Caco-2 (cell line): Measurements from ENCODE around the gene ST6GALNAC3. TPM values are rescaled to one million over a fixed set of nuclear protein-coding genes. Genes with fewer than 3 reads are reported as not detected.

ENCODE experiments used
- BruUV-seq: library from RNA; stranded (reverse); fragments of 400-500 nt; replicated peaks from 2 replicates; lab custom pipeline; 2021; lab: Mats Ljungman, UMichigan
- CTCF ChIA-PET: fragments of 300-600 bp; sonication (Branson Sonifier 250); formaldehyde crosslinking; loops from one replicate; lab custom pipeline; 2022; ENCODE audit warnings: antibody characterized with exemption; lab: Charles Lee
- POLR2A ChIA-PET: fragments of 300-600 bp; sonication (Branson Sonifier 250); formaldehyde crosslinking; loops from one replicate; lab custom pipeline; 2022; ENCODE audit warnings: antibody characterized with exemption; lab: Charles Lee
- DNase-seq, 2 experiments: peaks; one replicate each; pipeline versions ENCODE4 v3.0.0 to v3.0.0-alpha.2; 2020 to 2022
- H3K27me3 ChIP-seq: replicated peaks from 2 replicates; pipeline ENCODE4 v1.6.0; 2011; ENCODE audit warnings: low read length; ENCODE audit not compliant: control insufficient read depth, insufficient read depth
- H3K36me3 ChIP-seq: 2 replicates; pipeline ENCODE4 v1.5.1; 2011; ENCODE audit warnings: low read length; ENCODE audit not compliant: control insufficient read depth, insufficient read depth
- H3K4me1 ChIP-seq: fragments of 250-450 bp; sonication (Bioruptor Pico); 2 replicates; pipeline ENCODE4 v1.5.1; 2020; ENCODE audit warnings: mild to moderate bottlenecking
- H3K4me3 ChIP-seq: 2 replicates; pipeline ENCODE4 v1.5.1; 2011; ENCODE audit warnings: low read depth, mild to moderate bottlenecking, control low read depth, low read length
- H3K9me3 ChIP-seq: fragments of 250-450 bp; sonication (Bioruptor Pico); 2 replicates; pipeline ENCODE4 v1.5.1; 2020; ENCODE audit warnings: mild to moderate bottlenecking, moderate library complexity
- H3K27ac Mint-ChIP-seq: one replicate; pipeline ENCODE4 v1.8.0; 2022; ENCODE audit warnings: mixed read lengths; ENCODE audit not compliant: unreplicated experiment
- H3K27me3 Mint-ChIP-seq: one replicate; pipeline ENCODE4 v1.8.0; 2022; ENCODE audit warnings: mixed read lengths; ENCODE audit not compliant: insufficient read depth, unreplicated experiment
- H3K36me3 Mint-ChIP-seq: one replicate; pipeline ENCODE4 v1.8.0; 2022; ENCODE audit warnings: mild to moderate bottlenecking, mixed read lengths; ENCODE audit not compliant: insufficient read depth, unreplicated experiment
- H3K4me1 Mint-ChIP-seq: one replicate; pipeline ENCODE4 v1.8.0; 2022; ENCODE audit warnings: low read depth, mixed read lengths; ENCODE audit not compliant: unreplicated experiment
- H3K4me3 Mint-ChIP-seq: one replicate; pipeline ENCODE4 v1.8.0; 2022; ENCODE audit warnings: mild to moderate bottlenecking, moderate library complexity, mixed read lengths; ENCODE audit not compliant: unreplicated experiment
- H3K9me3 Mint-ChIP-seq: one replicate; pipeline ENCODE4 v1.8.0; 2022; ENCODE audit warnings: mixed read lengths; ENCODE audit not compliant: unreplicated experiment
- intact Hi-C: fragments of 100-400 bp; cut with micrococcal nuclease; formaldehyde crosslinking; loops from one replicate; pipeline ENCODE4 v1.10.0; 2022; ENCODE audit not compliant: unreplicated experiment
- total RNA-seq: library from RNA; stranded (reverse); gene quantifications from 2 replicates; pipeline ENCODE4 v1.2.3, GENCODE V29; 2022
- TF ChIP-seq, protein P1 (sequence below), 2 experiments: fragments of 200-600 bp in 1 of 2; IDR thresholded peaks; 1 replicate in 1 of 2; 2 replicates in 1 of 2; pipeline versions ENCODE4 v1.5.1 to v1.8.0; 2011 to 2022; ENCODE audit warnings: antibody characterized with exemption in 1 of 2, control low read depth in 1 of 2, inconsistent platforms in 1 of 2, low read depth in 1 of 2, low read length in 1 of 2, mild to moderate bottlenecking in 1 of 2, moderate library complexity in 1 of 2; ENCODE audit not compliant: insufficient read depth in 1 of 2, severe bottlenecking in 1 of 2, unreplicated experiment in 1 of 2

The ST6GALNAC3 gene
- total RNA-seq, 1 experiment from 2014 or later = 16.0 TPM

GRCh38 chr1:76229279-76230005 is 154.9 kb downstream of the ST6GALNAC3 start:
- no peaks in the 10 kb centered on the region for H3K4me1 Mint-ChIP-seq
- DNase-seq = no peak
- ChIA-PET POLR2A (no interaction called here), CTCF (no interaction called here)
- intact Hi-C loops = no loop called here
- H3K27ac Mint-ChIP-seq = no peak overlapping the region
- H3K27me3 ChIP-seq = no peaks in the 10 kb centered on the region
- no peak overlapping the region for H3K4me3 ChIP-seq
- no peaks in the 10 kb centered on the region for H3K36me3 ChIP-seq
- H3K9me3 ChIP-seq = no peaks in the 10 kb centered on the region
- no peaks in the 10 kb centered on the region for H3K27me3 Mint-ChIP-seq
- no peaks in the 10 kb centered on the region for H3K9me3 Mint-ChIP-seq
- BruUV-seq = no TSS peak
- H3K4me3 Mint-ChIP-seq = no peak overlapping the region
- TF ChIP-seq, protein P1, sequence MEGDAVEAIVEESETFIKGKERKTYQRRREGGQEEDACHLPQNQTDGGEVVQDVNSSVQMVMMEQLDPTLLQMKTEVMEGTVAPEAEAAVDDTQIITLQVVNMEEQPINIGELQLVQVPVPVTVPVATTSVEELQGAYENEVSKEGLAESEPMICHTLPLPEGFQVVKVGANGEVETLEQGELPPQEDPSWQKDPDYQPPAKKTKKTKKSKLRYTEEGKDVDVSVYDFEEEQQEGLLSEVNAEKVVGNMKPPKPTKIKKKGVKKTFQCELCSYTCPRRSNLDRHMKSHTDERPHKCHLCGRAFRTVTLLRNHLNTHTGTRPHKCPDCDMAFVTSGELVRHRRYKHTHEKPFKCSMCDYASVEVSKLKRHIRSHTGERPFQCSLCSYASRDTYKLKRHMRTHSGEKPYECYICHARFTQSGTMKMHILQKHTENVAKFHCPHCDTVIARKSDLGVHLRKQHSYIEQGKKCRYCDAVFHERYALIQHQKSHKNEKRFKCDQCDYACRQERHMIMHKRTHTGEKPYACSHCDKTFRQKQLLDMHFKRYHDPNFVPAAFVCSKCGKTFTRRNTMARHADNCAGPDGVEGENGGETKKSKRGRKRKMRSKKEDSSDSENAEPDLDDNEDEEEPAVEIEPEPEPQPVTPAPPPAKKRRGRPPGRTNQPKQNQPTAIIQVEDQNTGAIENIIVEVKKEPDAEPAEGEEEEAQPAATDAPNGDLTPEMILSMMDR (IDR thresholded peaks at IDR 0.05; ENCODE audit: insufficient read depth in 1 of 2, low read depth in 1 of 2, low read length in 1 of 2, severe bottlenecking in 1 of 2, unreplicated experiment in 1 of 2) = no peak
- H3K36me3 Mint-ChIP-seq = no peaks in the 10 kb centered on the region
- no peaks in the 10 kb centered on the region for H3K4me1 ChIP-seq

DNA sequence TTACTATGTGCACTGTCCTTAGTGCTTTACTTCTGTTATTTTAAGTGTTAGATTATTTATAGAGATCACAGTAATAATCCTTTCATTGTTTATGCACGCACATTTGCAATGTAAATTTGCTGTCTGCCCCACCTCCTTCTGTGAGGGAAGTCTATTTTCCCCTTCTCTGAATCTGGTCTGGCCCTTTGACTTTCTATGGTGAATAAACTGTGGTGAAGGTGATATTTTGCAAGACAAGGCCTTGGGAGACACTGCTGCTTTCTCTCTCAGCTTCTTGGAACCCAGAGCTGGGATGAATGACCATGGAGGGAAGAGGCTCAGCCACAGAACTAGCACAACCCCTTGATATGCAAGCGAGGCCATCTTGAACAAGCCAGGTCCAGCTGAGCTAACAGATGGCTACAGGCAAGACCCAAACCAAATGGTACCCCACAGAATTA is 156.3 kb downstream of the ST6GALNAC3 start:
- Mint-ChIP-seq H3K4me1 (no peaks in the 10 kb centered on the region), H3K36me3 (no peaks in the 10 kb centered on the region), H3K4me3 (no peak overlapping the region), H3K9me3 (no peaks in the 10 kb centered on the region), H3K27me3 (no peaks in the 10 kb centered on the region), H3K27ac (no peak overlapping the region)
- no TSS peak for BruUV-seq
- POLR2A ChIA-PET = no interaction called here
- H3K4me1 ChIP-seq = no peaks in the 10 kb centered on the region
- no peaks in the 10 kb centered on the region for H3K27me3 ChIP-seq
- intact Hi-C loops = no loop called here
- no peaks in the 10 kb centered on the region for H3K9me3 ChIP-seq
- TF ChIP-seq, protein P1 (IDR thresholded peaks at IDR 0.05; ENCODE audit: insufficient read depth in 1 of 2, low read depth in 1 of 2, low read length in 1 of 2, severe bottlenecking in 1 of 2, unreplicated experiment in 1 of 2) = no peak
- H3K4me3 ChIP-seq = no peak overlapping the region
- H3K36me3 ChIP-seq = no peaks in the 10 kb centered on the region
- CTCF ChIA-PET = no interaction called here
- no peak for DNase-seq

GRCh38 chr1:76231320-76231719 is 156.8 kb downstream of the ST6GALNAC3 start:
- no TSS peak for BruUV-seq
- ChIA-PET POLR2A (no interaction called here), CTCF (no interaction called here)
- Histone ChIP-seq H3K4me3 (no peak overlapping the region), H3K27me3 (no peaks in the 10 kb centered on the region), H3K4me1 (no peaks in the 10 kb centered on the region), H3K9me3 (no peaks in the 10 kb centered on the region), H3K36me3 (no peaks in the 10 kb centered on the region)
- Mint-ChIP-seq H3K27me3 (no peaks in the 10 kb centered on the region), H3K27ac (no peak overlapping the region), H3K36me3 (no peaks in the 10 kb centered on the region), H3K4me1 (no peaks in the 10 kb centered on the region), H3K9me3 (no peaks in the 10 kb centered on the region), H3K4me3 (no peak overlapping the region)
- intact Hi-C loops = no loop called here
- TF ChIP-seq, protein P1 (IDR thresholded peaks at IDR 0.05; ENCODE audit: insufficient read depth in 1 of 2, low read depth in 1 of 2, low read length in 1 of 2, severe bottlenecking in 1 of 2, unreplicated experiment in 1 of 2) = no peak
- no peak for DNase-seq
